Measurements from ENCODE around the gene AKR1C8. TPM values are rescaled to one million over a fixed set of nuclear protein-coding genes. Genes with fewer than 3 reads are reported as not detected.

AKR1C8 gene
- total and polyA plus RNA-seq, 2 donors (not counting 3 experiments of a cell fraction or from before 2014, with no cell fraction given), result not detected

DNA sequence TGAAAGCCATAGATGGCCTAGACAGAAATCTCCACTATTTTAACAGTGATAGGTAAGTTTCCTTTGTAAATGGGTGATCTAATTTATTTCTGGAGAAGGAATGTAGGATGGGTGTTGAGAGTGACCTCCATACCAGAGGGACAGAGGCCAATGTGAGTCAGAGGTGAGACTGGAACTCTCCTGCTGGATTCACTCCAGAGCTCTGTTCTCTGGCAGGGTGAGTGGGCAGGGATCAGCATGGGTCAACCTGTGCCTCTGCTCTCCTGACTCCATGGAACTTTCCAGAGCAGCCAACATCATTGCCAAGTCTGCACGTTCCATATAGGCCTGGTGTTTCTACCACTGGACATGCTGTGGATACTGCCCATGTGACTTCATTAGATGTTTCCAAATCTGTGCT, 79.3 kb downstream of the AKR1C8 start:
- ChIA-PET CTCF (interaction anchor here (0.6 kb wide), 1 partner anchor 278 kb away, joined by 3 read pairs; no protein-coding TSS in a partner anchor), POLR2A (no interaction called here)
- Histone ChIP-seq H3K4me2 (ENCODE audit: insufficient read depth, low read length) (no peak overlapping the region), H3K27ac (ENCODE audit: insufficient read depth, low read depth, low read length) (no peak overlapping the region), H3K27me3 (ENCODE audit: control insufficient read depth in 2 of 2, insufficient read depth in 2 of 2, low read length in 2 of 2) (no peaks in the 10 kb centered on the region), H3K9me1 (replicated peaks; ENCODE audit: control insufficient read depth, extremely low read depth, insufficient read depth, low read length) (no peaks in the 10 kb centered on the region), H3K9me3 (replicated peaks; ENCODE audit: control insufficient read depth, insufficient read depth, low read length) (no peaks in the 10 kb centered on the region), H2AFZ (ENCODE audit: low read depth, low read length) (no peak overlapping the region), H4K20me1 (replicated peaks; ENCODE audit: control insufficient read depth, extremely low read depth, insufficient read depth, low read length) (no peaks in the 10 kb centered on the region), H3K9ac (replicated peaks; ENCODE audit: extremely low read depth, insufficient read depth, low read length) (no peak overlapping the region), H3K36me3 (ENCODE audit: control insufficient read depth in 2 of 2, extremely low read depth in 1 of 2, insufficient read depth in 2 of 2, low read length in 2 of 2) (peaks cover 0 to 2% of the 10 kb centered on the region in 2 experiments), H3K79me2 (ENCODE audit: control insufficient read depth, insufficient read depth, low read length) (no peaks in the 10 kb centered on the region), H3K4me3 (replicated peaks in 1 of 3; ENCODE audit: insufficient read depth in 1 of 3, low read depth in 1 of 3, low read length in 3 of 3) (no peak overlapping the region), H3K4me1 (ENCODE audit: control insufficient read depth, extremely low read depth, insufficient read depth, low read length) (no peaks in the 10 kb centered on the region)
- DNase-seq (ENCODE audit: low read depth, low spot score), result no peak
- BruUV-seq (replicated peaks), result no TSS peak
- intact Hi-C loops (cut with micrococcal nuclease) (no loop called here), dilution Hi-C loops (cut with MboI; ENCODE audit: extremely low pct_ligation_motif_present, low sequenced_read_pairs) (no loop called here)
- no peak for TF ChIP-seq POLR2AphosphoS5 (IDR thresholded peaks at IDR 0.05; ENCODE audit: insufficient read depth, low read depth, low read length)
- TF ChIP-seq POLR2A (IDR thresholded peaks at IDR 0.05; ENCODE audit: low read depth, low read length), result no peak
- no peak for TF ChIP-seq GATA2 (IDR thresholded peaks at IDR 0.05; ENCODE audit: insufficient read depth, insufficient read length, low read depth, low read length)
- no peak for TF ChIP-seq JUN (IDR thresholded peaks at IDR 0.05; ENCODE audit: borderline replicate concordance, insufficient read depth, insufficient read length, low read depth)
- TF ChIP-seq, protein P1, sequence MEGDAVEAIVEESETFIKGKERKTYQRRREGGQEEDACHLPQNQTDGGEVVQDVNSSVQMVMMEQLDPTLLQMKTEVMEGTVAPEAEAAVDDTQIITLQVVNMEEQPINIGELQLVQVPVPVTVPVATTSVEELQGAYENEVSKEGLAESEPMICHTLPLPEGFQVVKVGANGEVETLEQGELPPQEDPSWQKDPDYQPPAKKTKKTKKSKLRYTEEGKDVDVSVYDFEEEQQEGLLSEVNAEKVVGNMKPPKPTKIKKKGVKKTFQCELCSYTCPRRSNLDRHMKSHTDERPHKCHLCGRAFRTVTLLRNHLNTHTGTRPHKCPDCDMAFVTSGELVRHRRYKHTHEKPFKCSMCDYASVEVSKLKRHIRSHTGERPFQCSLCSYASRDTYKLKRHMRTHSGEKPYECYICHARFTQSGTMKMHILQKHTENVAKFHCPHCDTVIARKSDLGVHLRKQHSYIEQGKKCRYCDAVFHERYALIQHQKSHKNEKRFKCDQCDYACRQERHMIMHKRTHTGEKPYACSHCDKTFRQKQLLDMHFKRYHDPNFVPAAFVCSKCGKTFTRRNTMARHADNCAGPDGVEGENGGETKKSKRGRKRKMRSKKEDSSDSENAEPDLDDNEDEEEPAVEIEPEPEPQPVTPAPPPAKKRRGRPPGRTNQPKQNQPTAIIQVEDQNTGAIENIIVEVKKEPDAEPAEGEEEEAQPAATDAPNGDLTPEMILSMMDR (IDR thresholded peaks at IDR 0.05; ENCODE audit: extremely low read depth in 1 of 2, insufficient read depth in 1 of 2, low read depth in 1 of 2, low read length in 2 of 2), result no peak
- TF ChIP-seq MYC (IDR thresholded peaks at IDR 0.05; ENCODE audit: low read depth, low read length), result no peak
- no peak for TF ChIP-seq FOS (IDR thresholded peaks at IDR 0.05; ENCODE audit: borderline replicate concordance, insufficient read depth, low read length)
- no peak for TF ChIP-seq MAX (IDR thresholded peaks at IDR 0.05; ENCODE audit: insufficient read depth, insufficient read length)
- no peak for TF ChIP-seq EZH2 (IDR thresholded peaks at IDR 0.05; ENCODE audit: borderline replicate concordance, low read depth, low read length, severe bottlenecking)
- no peak for FAIRE-seq

Other genes with a start within 250 kb of the AKR1C8 start
- 1.6 and 5.5 TPM in 2 replicates for gene AKR1C1, start 221.7 kb downstream of the AKR1C8 start, total RNA-seq
- gene AKR1C1, start 221.7 kb downstream of the AKR1C8 start, polyA plus RNA-seq, result 1.5 and 1.6 TPM in 2 replicates
- 0.16 and 1.7 TPM in 2 replicates for gene AKR1C2, start 181.3 kb downstream of the AKR1C8 start, total RNA-seq
- gene AKR1C2, start 181.3 kb downstream of the AKR1C8 start, polyA plus RNA-seq, result 0.59 and 0.84 TPM in 2 replicates
- gene AKR1C3, start 90.7 kb downstream of the AKR1C8 start, total RNA-seq, result 4.8 and 32.2 TPM in 2 replicates
- gene AKR1C3, start 90.7 kb downstream of the AKR1C8 start, polyA plus RNA-seq, result 20.9 and 27.4 TPM in 2 replicates
- not detected in 2 replicates for gene AKR1C4, start 11.7 kb upstream of the AKR1C8 start, total RNA-seq
- gene AKR1C4, start 11.7 kb upstream of the AKR1C8 start, polyA plus RNA-seq, result not detected in 2 replicates
- not detected in 2 replicates for gene UCN3, start 179.8 kb upstream of the AKR1C8 start, total RNA-seq
- not detected in 2 replicates for gene UCN3, start 179.8 kb upstream of the AKR1C8 start, polyA plus RNA-seq
- gene TUBAL3, start 219.7 kb upstream of the AKR1C8 start, total RNA-seq, result not detected in 2 replicates
- gene TUBAL3, start 219.7 kb upstream of the AKR1C8 start, polyA plus RNA-seq, result not detected in 2 replicates
- gene NET1, start 227.4 kb upstream of the AKR1C8 start, total RNA-seq, result 40.2 and 46.3 TPM in 2 replicates
- 12.3 and 14.4 TPM in 2 replicates for gene NET1, start 227.4 kb upstream of the AKR1C8 start, polyA plus RNA-seq